ENCODE measurements around the gene CLVS2.

The CLVS2 gene

GRCh38 chr6:122995921-122996793 is at the start of gene CLVS2:
CLVS2 (plus strand) TSS chr6:122996235; CDS start chr6:122997778, 1,543 bp downstream.
- no peak for DNase-seq

- no peak for DNase-seq
Measured at GRCh38 chr6:122947355-122947754, 48.7 kb upstream of the CLVS2 start.

GRCh38 chr6:122953766-122954165 is 42.3 kb upstream of the CLVS2 start:
- DNase-seq = no peak

- no peak for DNase-seq
Measured at GRCh38 chr6:122956376-122956775, 39.7 kb upstream of the CLVS2 start.

- no peak for DNase-seq
Measured at GRCh38 chr6:122962000-122962624, 33.9 kb upstream of the CLVS2 start.

GRCh38 chr6:122969999-122970533 is 26.0 kb upstream of the CLVS2 start:
- DNase-seq = no peak

- no peak for DNase-seq
Measured at GRCh38 chr6:122977180-122977579, 18.9 kb upstream of the CLVS2 start.

- no peak for DNase-seq
Measured at GRCh38 chr6:122984393-122984792, 11.6 kb upstream of the CLVS2 start.

GRCh38 chr6:122994256-122994655 is 1.8 kb upstream of the CLVS2 start:
- DNase-seq = no peak

- DNase-seq = no peak
Measured at GRCh38 chr6:122996794-122997505, 915 bp downstream of the CLVS2 start.

GRCh38 chr6:122997541-122998150 is 1.6 kb downstream of the CLVS2 start:
- no peak for DNase-seq

GRCh38 chr6:122998403-122998975 is 2.5 kb downstream of the CLVS2 start:
- no peak for DNase-seq

- no peak for DNase-seq
Measured at GRCh38 chr6:123000244-123000770, 4.3 kb downstream of the CLVS2 start.

- no peak for DNase-seq
Measured at GRCh38 chr6:123001540-123001939, 5.5 kb downstream of the CLVS2 start.

- DNase-seq = no peak
Measured at GRCh38 chr6:123007885-123008284, 11.8 kb downstream of the CLVS2 start.

- DNase-seq = no peak
Measured at GRCh38 chr6:123009059-123009458, 13.0 kb downstream of the CLVS2 start.

- DNase-seq = no peak
Measured at GRCh38 chr6:123014835-123015234, 18.8 kb downstream of the CLVS2 start.

- DNase-seq = no peak
Measured at GRCh38 chr6:123016431-123017103, 20.5 kb downstream of the CLVS2 start.

- DNase-seq = no peak
Measured at GRCh38 chr6:123017104-123017682, 21.2 kb downstream of the CLVS2 start.

- DNase-seq = no peak
Measured at GRCh38 chr6:123022975-123023374, 26.9 kb downstream of the CLVS2 start.

GRCh38 chr6:123024976-123025375 is 28.9 kb downstream of the CLVS2 start:
- no peak for DNase-seq
